Stimulated activated CD4-positive, alpha-beta T cell treated with anti-CD3 and anti-CD28 coated beads, Interleukin-1b, Interleukin-23, amount 100 ng/mL, for 24 hours (primary cell): ENCODE measurements around the gene NHS.
A peak's percentile ranks its signal among the peaks of the same experiment; 100 is the strongest.

Experiments
- DNase-seq, 4 experiments: peaks; one replicate each; pipeline ENCODE4 v3.0.0-alpha.2; 2020; ENCODE audit warnings: low read depth in 4 of 4, low spot score in 1 of 4

The NHS gene

GRCh38 chrX:17584248-17584681, 209.3 kb downstream of the NHS start:
- DNase-seq = no peak

- no peak for DNase-seq
Observed at GRCh38 chrX:17585006-17585405, 210.0 kb downstream of the NHS start.

GRCh38 chrX:17587366-17587765, 212.4 kb downstream of the NHS start:
- DNase-seq = no peak

GRCh38 chrX:17588303-17588702, 213.3 kb downstream of the NHS start:
- DNase-seq = no peak

GRCh38 chrX:17590892-17591740, 216.1 kb downstream of the NHS start:
- DNase-seq = peak in 3 of 4 experiments; percentile 15 to 21 (median 19)

- DNase-seq = no peak
Observed at GRCh38 chrX:17591741-17592110, 216.7 kb downstream of the NHS start.

- DNase-seq = no peak
Observed at GRCh38 chrX:17592117-17592516, 217.1 kb downstream of the NHS start.

- DNase-seq = no peak
Observed at GRCh38 chrX:17594693-17595092, 219.7 kb downstream of the NHS start.

- DNase-seq = no peak
Observed at GRCh38 chrX:17595456-17596035, 220.5 kb downstream of the NHS start.

- no peak for DNase-seq
Observed at GRCh38 chrX:17596061-17596460, 221.1 kb downstream of the NHS start.

- no peak for DNase-seq
Observed at GRCh38 chrX:17596546-17597205, 221.7 kb downstream of the NHS start.

GRCh38 chrX:17597327-17597726, 222.3 kb downstream of the NHS start:
- no peak for DNase-seq

GRCh38 chrX:17597836-17598439, 222.9 kb downstream of the NHS start:
- DNase-seq = no peak

- no peak for DNase-seq
Observed at GRCh38 chrX:17601441-17602200, 226.6 kb downstream of the NHS start.

- no peak for DNase-seq
Observed at GRCh38 chrX:17602245-17602644, 227.2 kb downstream of the NHS start.

GRCh38 chrX:17603196-17603595, 228.2 kb downstream of the NHS start:
- no peak for DNase-seq

GRCh38 chrX:17605676-17606075, 230.7 kb downstream of the NHS start:
- no peak for DNase-seq

GRCh38 chrX:17606231-17606630, 231.2 kb downstream of the NHS start:
- DNase-seq = no peak

- DNase-seq = no peak
Observed at GRCh38 chrX:17608888-17609287, 233.9 kb downstream of the NHS start.

GRCh38 chrX:17610788-17611187, 235.8 kb downstream of the NHS start:
- no peak for DNase-seq

- DNase-seq = no peak
Observed at GRCh38 chrX:17613979-17614588, 239.1 kb downstream of the NHS start.
